Glutamatergic neuron (in vitro differentiated cells): Measurements from ENCODE around the gene MATCAP1. TPM values are rescaled to one million over a fixed set of nuclear protein-coding genes. Genes with fewer than 3 reads are reported as not detected.

Experiments used
- DNase-seq: peaks from one replicate; pipeline ENCODE4 v3.0.0; 2022
- H3K27ac Mint-ChIP-seq: one replicate; pipeline ENCODE4 v1.8.0; 2020; ENCODE audit warnings: mild to moderate bottlenecking, mixed read lengths, inconsistent platforms; ENCODE audit not compliant: unreplicated experiment
- H3K27me3 Mint-ChIP-seq: one replicate; pipeline ENCODE4 v1.8.0; 2020; ENCODE audit warnings: mild to moderate bottlenecking, moderate library complexity, mixed read lengths, inconsistent platforms; ENCODE audit not compliant: unreplicated experiment
- H3K36me3 Mint-ChIP-seq: one replicate; pipeline ENCODE4 v1.8.0; 2020; ENCODE audit warnings: mild to moderate bottlenecking, mixed read lengths, inconsistent platforms; ENCODE audit not compliant: unreplicated experiment
- H3K4me1 Mint-ChIP-seq: one replicate; pipeline ENCODE4 v1.8.0; 2020; ENCODE audit warnings: mild to moderate bottlenecking, low read depth, mixed read lengths, inconsistent platforms; ENCODE audit not compliant: unreplicated experiment
- H3K4me3 Mint-ChIP-seq: one replicate; pipeline ENCODE4 v1.8.0; 2020; ENCODE audit warnings: mild to moderate bottlenecking, mixed read lengths, inconsistent platforms; ENCODE audit not compliant: unreplicated experiment
- H3K9me3 Mint-ChIP-seq: one replicate; pipeline ENCODE4 v1.8.0; 2020; ENCODE audit warnings: mild to moderate bottlenecking, moderate library complexity, mixed read lengths, inconsistent platforms; ENCODE audit not compliant: unreplicated experiment
- total RNA-seq: library from RNA; stranded (reverse); fragmentation: NEBNext Ultra II Directional; extraction: Animal tissue kit (Norgen Biotek cat#: 25700); gene quantifications from one replicate; pipeline ENCODE4 v1.2.1, GENCODE V29; 2021; ENCODE audit not compliant: unreplicated experiment
- TF ChIP-seq, protein P1 (sequence below): fragments of 200-600 bp; sonication (generic); IDR thresholded peaks from one replicate; pipeline ENCODE4 v1.5.0; 2021; ENCODE audit not compliant: partially characterized antibody, unreplicated experiment

MATCAP1 gene
- total RNA-seq, 1 donor from 2014 or later, result 197 TPM

DNA sequence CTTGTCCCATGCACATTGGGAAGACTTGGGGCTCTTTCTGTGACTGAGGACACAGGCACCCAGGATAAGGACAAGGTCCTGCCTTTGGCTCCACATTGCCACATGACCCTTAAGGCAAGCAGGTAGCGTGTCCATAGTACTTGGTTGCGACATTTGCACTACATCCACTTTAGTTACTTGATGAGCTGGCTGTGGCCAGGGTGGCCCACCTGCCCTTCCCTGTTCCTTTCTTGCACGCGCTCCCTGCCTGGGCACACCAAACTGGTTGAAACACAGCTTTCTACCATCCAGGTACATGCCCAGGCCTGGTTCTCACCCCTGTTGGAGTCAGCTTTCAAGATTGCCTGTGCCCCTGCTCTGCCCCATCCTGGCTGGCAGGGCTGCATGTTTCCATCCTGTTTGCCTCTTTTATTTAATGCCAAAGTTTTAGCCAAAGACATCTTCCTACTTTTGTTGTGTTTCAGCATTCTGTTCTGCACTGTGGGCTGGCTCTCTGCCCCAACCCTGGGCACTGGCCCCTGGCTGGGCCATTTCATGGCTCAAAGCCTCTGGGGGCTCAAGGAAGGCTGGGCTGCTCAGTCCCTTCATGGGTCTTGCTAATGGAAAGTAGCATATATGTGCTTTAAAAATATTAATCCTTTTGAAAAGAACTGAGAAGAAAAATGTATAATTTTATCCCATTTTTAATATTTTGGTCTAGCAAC, 36.2 kb downstream of the MATCAP1 start:
- peaks cover 13% of the 10 kb centered on the region for H3K27me3 Mint-ChIP-seq
- peaks cover 3% of the 10 kb centered on the region for H3K4me1 Mint-ChIP-seq
- TF ChIP-seq, protein P1, sequence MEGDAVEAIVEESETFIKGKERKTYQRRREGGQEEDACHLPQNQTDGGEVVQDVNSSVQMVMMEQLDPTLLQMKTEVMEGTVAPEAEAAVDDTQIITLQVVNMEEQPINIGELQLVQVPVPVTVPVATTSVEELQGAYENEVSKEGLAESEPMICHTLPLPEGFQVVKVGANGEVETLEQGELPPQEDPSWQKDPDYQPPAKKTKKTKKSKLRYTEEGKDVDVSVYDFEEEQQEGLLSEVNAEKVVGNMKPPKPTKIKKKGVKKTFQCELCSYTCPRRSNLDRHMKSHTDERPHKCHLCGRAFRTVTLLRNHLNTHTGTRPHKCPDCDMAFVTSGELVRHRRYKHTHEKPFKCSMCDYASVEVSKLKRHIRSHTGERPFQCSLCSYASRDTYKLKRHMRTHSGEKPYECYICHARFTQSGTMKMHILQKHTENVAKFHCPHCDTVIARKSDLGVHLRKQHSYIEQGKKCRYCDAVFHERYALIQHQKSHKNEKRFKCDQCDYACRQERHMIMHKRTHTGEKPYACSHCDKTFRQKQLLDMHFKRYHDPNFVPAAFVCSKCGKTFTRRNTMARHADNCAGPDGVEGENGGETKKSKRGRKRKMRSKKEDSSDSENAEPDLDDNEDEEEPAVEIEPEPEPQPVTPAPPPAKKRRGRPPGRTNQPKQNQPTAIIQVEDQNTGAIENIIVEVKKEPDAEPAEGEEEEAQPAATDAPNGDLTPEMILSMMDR, result no peak
- H3K36me3 Mint-ChIP-seq, result peaks cover 6% of the 10 kb centered on the region
- peaks cover 2% of the 10 kb centered on the region for H3K9me3 Mint-ChIP-seq
- H3K4me3 Mint-ChIP-seq, result no peak overlapping the region
- no peak for DNase-seq
- H3K27ac Mint-ChIP-seq, result no peak overlapping the region

DNA sequence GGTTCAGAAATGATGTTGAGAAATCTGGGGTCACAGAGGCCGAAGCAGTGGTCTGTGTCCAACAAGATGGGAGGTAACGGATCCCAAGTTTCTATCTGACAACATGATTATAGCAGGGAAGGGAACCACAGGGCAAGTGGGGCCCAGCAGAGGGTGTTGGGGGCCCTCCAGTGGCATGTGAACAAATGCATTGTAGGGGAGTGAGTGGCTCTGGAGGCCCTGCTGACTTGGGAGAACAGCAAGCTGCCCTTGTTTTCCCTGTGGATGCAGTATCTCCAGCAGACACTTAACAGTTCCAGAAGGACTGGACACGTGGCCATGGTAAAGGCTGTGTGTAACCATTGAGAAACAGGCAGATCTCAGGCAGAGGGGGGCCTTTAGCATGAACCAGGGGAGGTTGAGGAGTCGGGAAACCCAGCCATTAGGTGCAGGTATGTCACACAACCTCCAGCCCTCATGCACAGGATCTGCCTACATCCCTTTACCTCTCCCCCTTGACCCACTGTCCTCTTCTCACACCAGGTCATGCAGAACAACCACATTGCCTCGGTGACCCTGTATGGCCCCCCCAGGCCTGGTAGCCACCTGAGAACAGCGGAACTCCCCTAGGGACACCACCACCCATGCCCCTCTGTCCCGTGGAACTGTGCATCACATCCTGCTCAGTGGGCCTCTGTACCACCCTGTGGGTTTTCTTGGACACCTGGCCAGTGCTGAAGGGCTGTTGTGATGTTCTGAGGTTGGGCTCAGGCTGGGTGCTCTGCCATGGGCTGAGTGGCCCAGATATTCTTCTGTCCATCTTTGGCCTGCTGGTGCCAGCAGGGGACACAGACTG, 37.0 kb downstream of the MATCAP1 start:
- Mint-ChIP-seq H3K4me1 (peaks cover 3% of the 10 kb centered on the region), H3K27ac (no peak overlapping the region), H3K27me3 (peaks cover 11% of the 10 kb centered on the region), H3K36me3 (peaks cover 5% of the 10 kb centered on the region), H3K4me3 (no peak overlapping the region), H3K9me3 (peaks cover 2% of the 10 kb centered on the region)
- DNase-seq, result no peak
- TF ChIP-seq, protein P1, result no peak

DNA sequence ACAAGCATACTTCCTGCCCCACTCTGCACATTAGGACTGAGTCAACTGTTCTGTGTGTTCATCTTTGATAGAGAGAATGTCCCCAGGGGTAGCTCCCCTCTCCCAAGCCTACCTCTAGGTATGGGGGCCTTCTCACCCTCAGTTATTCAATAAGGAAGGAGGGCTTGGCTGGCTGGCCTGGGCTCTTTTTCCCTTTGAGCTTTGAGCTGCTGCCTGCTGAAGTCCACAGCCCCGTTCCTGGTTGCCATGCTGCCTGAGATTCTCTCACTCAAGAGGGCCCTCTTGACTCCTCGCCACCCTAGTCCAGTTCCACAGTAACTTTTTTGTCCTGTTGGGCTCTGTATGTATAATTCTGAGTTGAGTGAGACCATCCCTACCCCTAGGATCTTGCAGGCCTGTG, 38.0 kb downstream of the MATCAP1 start:
- Mint-ChIP-seq H3K27me3 (peaks cover 9% of the 10 kb centered on the region), H3K27ac (no peak overlapping the region), H3K9me3 (peaks cover 4% of the 10 kb centered on the region), H3K4me3 (no peak overlapping the region), H3K4me1 (no peaks in the 10 kb centered on the region), H3K36me3 (peaks cover 10% of the 10 kb centered on the region)
- TF ChIP-seq, protein P1, result no peak
- no peak for DNase-seq

DNA sequence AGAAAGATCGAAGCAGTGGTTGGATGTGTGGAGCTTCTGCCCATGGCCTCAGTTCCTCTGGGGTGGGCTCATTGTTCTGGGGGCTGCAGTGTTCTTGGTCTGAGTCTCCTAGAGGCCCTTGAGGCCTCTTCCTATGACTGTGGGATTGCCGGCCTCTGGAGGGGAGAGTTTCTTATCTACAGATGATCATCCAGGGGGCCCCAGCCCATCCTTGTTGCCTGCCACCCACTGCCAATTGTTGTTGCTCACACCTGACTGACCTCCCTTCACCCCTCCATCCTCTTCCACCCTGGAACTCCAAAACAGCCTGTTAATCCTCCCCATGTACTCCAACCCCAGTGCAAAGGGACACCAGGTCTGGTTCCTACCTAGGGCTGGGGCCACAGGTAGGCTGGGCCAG, 38.8 kb downstream of the MATCAP1 start:
- Mint-ChIP-seq H3K4me3 (no peak overlapping the region), H3K9me3 (peaks cover 4% of the 10 kb centered on the region), H3K27me3 (peaks cover 9% of the 10 kb centered on the region), H3K4me1 (no peaks in the 10 kb centered on the region), H3K36me3 (peaks cover 10% of the 10 kb centered on the region), H3K27ac (no peak overlapping the region)
- no peak for DNase-seq
- TF ChIP-seq, protein P1, result no peak

DNA sequence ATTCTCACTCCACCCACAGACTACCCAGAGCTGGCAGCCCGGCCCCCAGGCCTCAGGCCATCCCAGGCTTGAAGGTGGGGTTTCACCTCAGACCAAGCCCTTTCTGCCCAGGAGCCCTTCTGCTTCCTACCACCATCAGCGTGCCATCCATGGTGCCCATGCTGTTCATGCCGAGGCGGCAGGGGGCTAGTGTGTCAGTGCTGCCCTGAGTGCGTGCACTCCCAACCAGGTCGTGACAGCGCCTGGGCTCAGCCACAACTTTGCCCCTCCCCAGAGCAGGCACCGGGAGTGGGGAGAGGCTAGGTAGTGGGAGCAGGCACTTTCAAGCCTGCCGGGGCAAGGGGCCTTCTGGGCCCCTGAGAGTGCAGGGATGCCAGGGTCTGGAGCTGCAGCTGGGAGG, 41.4 kb downstream of the MATCAP1 start:
- peaks cover 5% of the 10 kb centered on the region for H3K36me3 Mint-ChIP-seq
- no peak overlapping the region for H3K4me3 Mint-ChIP-seq
- no peaks in the 10 kb centered on the region for H3K27me3 Mint-ChIP-seq
- no peak for DNase-seq
- TF ChIP-seq, protein P1, result no peak
- H3K4me1 Mint-ChIP-seq, result no peaks in the 10 kb centered on the region
- H3K9me3 Mint-ChIP-seq, result peaks cover 2% of the 10 kb centered on the region
- no peak overlapping the region for H3K27ac Mint-ChIP-seq
